ENCODE data around the gene ASRGL1.
A peak's percentile ranks its signal among the peaks of the same experiment; 100 is the strongest.
"Not testable (repeated sequence)": the region's sequence is repeated elsewhere in the genome, so short reads cannot be mapped to it uniquely, and the experiment has no call there.

The ASRGL1 gene

DNA sequence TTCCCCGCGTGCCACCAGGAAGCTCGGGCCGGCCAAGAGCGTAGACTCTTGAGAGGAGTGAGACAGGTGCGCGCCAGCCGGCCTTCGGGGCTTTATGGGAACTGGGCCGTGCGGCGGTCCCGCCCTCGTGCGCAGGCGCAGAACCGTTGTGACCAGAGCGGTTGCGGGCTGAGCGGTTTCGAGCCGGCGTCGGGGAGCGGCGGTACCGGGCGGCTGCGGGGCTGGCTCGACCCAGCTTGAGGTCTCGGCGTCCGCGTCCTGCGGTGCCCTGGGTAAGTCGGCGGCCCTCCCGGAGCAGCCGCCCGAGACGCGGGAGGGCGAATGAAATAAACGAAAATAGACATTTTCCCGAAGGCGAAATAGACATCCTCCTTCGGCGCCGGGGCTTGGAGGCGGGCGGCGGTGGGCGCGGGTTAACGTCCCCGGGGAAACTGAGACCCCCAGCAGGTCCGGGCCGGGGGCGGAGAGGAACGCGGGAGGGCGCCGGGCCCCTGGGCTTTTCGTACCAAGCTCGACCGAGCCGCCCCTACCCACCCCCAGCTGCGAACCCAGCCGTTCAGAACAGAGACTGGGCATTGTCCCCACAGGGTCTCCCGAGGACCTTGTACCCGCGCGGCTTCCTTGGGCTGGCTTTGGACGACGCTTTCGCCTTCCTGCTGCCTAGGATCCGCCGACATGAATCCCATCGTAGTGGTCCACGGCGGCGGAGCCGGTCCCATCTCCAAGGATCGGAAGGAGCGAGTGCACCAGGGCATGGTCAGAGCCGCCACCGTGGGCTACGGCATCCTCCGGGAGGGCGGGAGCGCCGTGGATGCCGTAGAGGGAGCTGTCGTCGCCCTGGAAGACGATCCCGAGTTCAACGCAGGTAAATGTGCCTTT lies at the start of gene ASRGL1:
Gene ASRGL1 (plus strand): TSS at position 146 of the 879 bp plus-strand sequence. CDS start 530 bp downstream, at position 676.
- peak; percentile 94 for DNase-seq (ENCODE audit: low spot score)

DNA sequence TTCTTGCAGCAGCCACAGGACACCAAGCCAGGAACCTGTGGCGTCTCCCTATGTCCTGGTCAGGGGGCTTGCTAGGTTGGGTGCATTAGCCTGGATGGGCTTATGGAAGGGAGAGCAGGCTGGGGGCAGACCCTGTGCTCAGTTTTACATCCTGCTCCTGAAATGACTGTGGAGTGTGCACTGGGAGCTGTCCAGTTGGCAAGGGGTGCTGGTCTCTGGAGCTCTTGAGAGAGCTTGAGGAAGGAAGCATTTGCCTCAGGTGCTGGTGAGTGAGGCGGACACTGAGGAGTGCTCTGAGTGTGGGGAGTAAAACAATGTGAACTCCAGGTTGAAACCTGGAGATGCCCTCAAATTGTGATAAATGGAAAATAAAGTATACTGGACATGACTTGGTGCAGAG lies 41.7 kb upstream of the ASRGL1 start:
- DNase-seq (ENCODE audit: low spot score), result peak; percentile 7

GRCh38 chr11:62298975-62299374 lies 38.3 kb upstream of the ASRGL1 start, which contains the start of gene SCGB1D4:
SCGB1D4 (minus strand) TSS chr11:62299075; CDS start chr11:62299010, 65 bp downstream.
- DNase-seq (ENCODE audit: low spot score), result no peak

- no peak for DNase-seq (ENCODE audit: low spot score)
Observed at GRCh38 chr11:62306227-62306626, 31.0 kb upstream of the ASRGL1 start.

- no peak for DNase-seq (ENCODE audit: low spot score)
Observed at GRCh38 chr11:62307950-62308349, 29.3 kb upstream of the ASRGL1 start.

DNA sequence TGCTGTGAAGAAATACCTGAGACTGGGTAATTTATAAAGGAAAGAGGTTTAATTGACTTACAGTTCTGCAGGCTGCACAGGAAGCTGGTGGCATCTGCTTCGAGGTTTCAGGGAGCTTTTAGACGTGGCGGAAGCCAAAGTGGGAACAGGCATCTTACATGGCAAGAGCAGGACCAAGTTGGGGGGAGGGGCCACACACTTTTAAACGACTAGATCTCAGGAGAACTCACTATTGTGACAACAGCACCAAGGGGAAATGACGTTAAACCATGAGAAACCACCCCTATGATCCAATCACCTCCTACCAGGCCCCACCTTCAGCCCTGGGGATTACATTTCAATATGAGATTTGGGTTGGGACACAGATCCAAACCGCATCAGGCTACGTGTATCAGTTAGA lies 27.3 kb upstream of the ASRGL1 start:
- no peak for DNase-seq (ENCODE audit: low spot score)

DNA sequence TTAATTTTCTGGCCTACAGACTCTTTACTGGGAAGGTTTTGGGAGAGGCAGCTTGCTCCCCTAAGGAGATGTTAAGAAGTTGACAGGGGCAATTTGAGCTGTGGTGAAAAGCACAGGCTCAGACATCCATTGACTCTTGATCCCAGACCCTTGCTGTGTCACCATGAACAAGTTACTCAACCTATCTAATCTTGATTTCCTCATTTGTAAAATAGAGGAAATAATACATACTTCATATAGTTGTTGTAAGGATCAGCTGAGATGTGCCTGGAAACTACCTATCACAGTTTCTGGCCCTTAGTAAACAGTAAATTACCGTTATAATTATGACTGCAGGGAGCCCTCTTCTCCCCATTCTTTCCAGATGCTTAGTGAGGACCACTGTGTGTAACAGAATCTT lies 21.8 kb upstream of the ASRGL1 start:
- DNase-seq (ENCODE audit: low spot score), result no peak

- no peak for DNase-seq (ENCODE audit: low spot score)
Observed at GRCh38 chr11:62322524-62322923, 14.7 kb upstream of the ASRGL1 start.

DNA sequence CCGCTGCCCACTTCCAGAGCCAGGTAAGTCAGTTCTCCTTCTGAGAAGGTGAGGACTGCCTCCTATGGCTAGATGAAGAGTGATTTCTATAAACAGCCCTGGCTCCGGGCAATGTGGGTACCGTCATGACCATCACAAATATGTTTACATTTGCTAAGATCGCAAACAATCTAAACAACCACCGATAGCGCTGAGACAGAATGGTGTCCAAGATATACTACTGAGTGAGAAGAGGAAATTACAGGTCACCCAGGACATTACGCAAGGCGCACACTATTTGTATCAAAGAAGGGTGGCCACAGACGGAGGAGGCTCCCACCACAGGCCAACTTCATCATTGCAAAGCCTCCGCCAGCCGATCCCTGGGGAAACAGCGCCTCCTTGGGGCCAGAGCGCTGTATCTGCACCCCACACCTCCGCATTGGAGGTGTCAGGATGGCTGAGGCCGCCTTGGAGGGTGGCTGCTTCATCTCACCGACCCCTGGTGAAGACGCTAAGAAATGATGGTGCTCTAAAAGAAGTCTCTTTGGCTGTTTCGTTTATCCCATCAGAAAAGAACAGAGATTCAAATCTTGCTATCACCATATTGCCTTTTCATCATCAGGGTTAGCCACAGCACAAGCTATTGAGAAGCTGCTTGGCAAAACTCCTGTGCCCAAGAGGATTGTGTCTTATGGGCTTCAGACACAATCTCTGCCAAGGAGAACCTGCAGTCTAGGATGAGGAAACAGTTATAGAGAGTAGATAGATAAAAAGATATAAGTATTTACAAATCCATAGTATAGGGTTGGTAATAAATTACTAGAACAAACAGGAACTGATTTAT lies 12.3 kb upstream of the ASRGL1 start:
- no peak for DNase-seq (ENCODE audit: low spot score)

GRCh38 chr11:62325781-62326180 lies 11.5 kb upstream of the ASRGL1 start:
- DNase-seq (ENCODE audit: low spot score), result not testable (repeated sequence)

DNA sequence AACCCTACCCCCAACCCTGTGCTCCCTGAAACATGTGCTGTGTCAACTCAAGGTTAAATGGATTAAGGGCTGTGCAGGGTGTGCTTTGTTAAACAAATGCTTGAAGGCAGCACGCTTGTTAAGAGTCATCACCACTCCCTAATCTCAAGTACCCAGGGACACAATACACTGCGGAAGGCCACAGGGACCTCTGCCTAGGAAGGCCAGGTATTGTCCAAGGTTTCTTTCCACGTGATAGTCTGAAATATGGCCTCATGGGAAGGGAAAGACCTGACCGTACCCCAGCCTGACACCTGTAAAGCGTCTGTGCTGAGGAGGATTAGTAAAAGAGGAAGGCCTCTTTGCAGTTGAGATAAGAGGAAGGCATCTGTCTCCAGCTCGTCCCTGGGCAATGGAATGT lies 10.5 kb upstream of the ASRGL1 start:
- not testable (repeated sequence) for DNase-seq (ENCODE audit: low spot score)

DNA sequence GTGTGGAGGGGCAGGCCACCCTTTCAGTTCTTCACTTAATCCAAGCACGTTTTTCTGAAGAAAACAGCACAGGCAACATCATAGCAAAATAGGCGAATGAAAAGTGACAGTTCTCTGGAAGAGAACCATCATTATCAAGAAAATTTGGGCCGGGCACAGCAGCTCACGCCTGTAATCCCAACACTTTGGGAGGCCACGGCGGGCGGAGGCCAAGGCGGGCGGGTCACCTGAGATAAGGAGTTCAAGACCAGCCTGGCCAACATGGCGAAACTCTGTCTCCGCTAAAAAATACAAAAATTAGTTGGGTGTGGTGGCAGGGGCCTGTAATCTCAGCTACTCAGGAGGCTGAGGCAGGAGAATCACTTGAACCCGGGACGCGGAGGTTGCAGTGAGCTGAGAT lies 9.7 kb upstream of the ASRGL1 start:
- DNase-seq (ENCODE audit: low spot score), result not testable (repeated sequence)

GRCh38 chr11:62331264-62331663 lies 6.0 kb upstream of the ASRGL1 start:
- not testable (repeated sequence) for DNase-seq (ENCODE audit: low spot score)

DNA sequence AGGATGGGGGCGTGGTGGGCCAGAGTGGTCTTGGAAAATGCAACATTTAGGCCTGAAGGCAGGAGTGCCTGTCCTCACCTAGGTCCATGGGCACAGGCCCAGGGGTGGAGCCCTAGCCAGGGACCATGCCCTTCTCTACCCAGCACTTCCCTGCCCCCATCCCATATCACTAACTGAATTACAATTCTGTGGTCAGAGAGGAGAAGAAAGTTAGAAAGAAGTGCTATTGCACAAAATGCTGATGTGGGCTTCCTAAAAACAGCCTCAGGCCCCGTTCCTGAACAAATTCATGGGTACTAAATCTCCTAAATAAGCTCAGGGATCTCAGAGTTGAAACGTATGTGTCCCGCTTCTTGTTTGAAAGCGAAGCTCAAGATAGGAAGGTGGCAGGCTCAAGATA lies 3.5 kb upstream of the ASRGL1 start:
- DNase-seq (ENCODE audit: low spot score), result no peak

DNA sequence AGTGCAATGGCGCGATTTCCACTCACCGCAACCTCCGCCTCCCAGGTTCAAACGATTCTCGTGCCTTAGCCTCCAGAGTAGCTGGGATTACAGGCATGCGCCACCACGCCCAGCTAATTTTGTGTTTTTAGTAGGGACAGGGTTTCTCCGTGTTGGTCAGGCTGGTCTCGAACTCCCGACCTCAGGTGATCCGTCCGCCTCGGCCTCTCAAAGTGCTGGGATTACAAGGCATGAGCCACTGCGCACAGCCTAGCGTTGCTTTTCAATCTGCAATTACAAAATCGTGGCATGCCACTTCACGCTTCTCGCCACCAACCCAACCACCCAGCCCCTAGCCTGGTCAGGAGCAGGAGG lies 322 bp upstream of the ASRGL1 start:
- DNase-seq (ENCODE audit: low spot score), result not testable (repeated sequence)

GRCh38 chr11:62338218-62338617 lies 970 bp downstream of the ASRGL1 start:
- peak; percentile 15 for DNase-seq (ENCODE audit: low spot score)

DNA sequence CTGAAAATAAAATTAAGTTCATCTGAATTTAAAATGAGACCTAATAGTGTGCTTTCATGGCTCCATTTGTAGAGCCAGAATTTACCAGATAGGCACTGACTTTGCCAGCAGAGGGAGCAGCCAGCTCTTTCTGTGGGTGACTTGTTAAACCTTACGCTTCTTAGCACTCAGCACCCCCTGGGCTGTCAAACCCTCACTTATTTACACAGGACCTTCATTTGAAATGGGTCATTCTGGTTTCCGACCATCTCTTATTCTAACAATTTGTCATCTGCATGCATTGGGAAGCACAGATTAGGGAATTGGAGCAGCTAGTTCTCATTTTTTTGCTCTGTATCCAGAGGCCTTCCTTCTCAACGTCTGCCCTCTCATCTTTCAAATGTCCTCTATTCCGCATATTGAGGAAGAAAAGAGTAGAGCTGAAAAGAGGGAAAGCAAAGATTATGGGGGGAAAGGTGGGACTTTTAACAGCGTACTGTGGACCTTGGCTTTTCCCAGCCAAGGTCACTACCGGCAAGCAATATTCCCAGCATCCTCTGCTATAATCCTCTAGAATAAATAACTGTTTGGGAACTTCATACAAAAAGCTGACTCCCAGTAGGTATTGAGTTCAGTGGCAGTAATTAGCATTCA lies 3.1 kb downstream of the ASRGL1 start:
- DNase-seq (ENCODE audit: low spot score), result peak; percentile 39

DNA sequence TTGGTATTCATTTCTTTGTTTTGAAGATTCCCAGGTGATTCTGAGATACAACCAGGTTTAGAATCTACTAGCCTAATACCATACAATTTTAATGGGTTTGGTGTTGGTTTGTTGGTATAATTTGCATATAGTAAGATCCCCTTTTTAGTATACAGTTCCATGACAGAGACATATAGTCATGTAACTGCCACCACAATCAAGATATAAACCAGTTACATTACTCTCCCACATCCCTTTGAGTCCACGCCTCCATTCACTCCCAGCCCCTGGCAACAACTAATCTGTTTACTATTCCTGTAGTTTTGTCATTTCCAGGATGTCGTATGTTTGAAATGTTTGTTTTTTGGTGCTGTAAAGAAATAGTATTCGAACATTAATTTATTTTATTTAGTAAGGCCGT lies 4.3 kb downstream of the ASRGL1 start:
- DNase-seq (ENCODE audit: low spot score), result no peak

- DNase-seq (ENCODE audit: low spot score), result not testable (repeated sequence)
Observed at GRCh38 chr11:62343646-62344190, 6.5 kb downstream of the ASRGL1 start.

GRCh38 chr11:62344210-62344609 lies 7.0 kb downstream of the ASRGL1 start:
- DNase-seq (ENCODE audit: low spot score), result no peak

- no peak for DNase-seq (ENCODE audit: low spot score)
Observed at GRCh38 chr11:62345861-62346260, 8.6 kb downstream of the ASRGL1 start.
